Heart left ventricle (tissue), 13 donors: ENCODE measurements around the gene PPA1.
"Not testable (repeated sequence)": the region's sequence is repeated elsewhere in the genome, so short reads cannot be mapped to it uniquely, and the experiment has no call there.

Source experiments
- POLR2A ChIP-seq, 2 donors: fragments of 450-650 bp; IDR thresholded peaks; one replicate each; pipeline ENCODE4 v1.6.1; 2017; ENCODE audit warnings: antibody characterized with exemption in 2 of 2, mild to moderate bottlenecking in 2 of 2, moderate library complexity in 2 of 2
- TF ChIP-seq, protein P1 (sequence below), 12 donors: fragments of 200-600 bp; sonication (generic) in 4 of 12; IDR thresholded peaks; one replicate each; pipeline versions ENCODE4 v1.5.0 to v1.8.0; 2018 to 2022; ENCODE audit warnings: antibody characterized with exemption in 12 of 12, mild to moderate bottlenecking in 5 of 12
- donor health status: ischemic (EF 13 %, LVEDD 7.1; RV severe dilation, severe dysfunction).
- donor health status: DM: no; HTN: yes; CAD: no.
- donor health status: DM: no; HTN: no; CAD: no.
- donor health status: ischemic (EF 25% LVEDD 6.9; RV normal size, moderate dysfunction).
- donor health status: ischemic (EF 25% LVEDD 5.7; RV mildly dilated, moderate dysfunction).
- donor health status: ischemic (EF 35%, LVEDD 5.7; RV mildly dilated, moderate dysfunction).
- donor health status: nonischemic (EF 11% LVEDD 7.7; RV severe dilation, severe dysfunction).
- donor health status: DM: yes; HTN: yes; CAD: no.
- donor health status: PGD.
- donor health status: ischemic (EF 29% LVEDD 5.4; RV normal size, mild dysfunction).
- donor health status: nonischemic (EF 23%, LVEDD 6.1; RV moderate dilation, normal function).

- TF ChIP-seq, protein P1, sequence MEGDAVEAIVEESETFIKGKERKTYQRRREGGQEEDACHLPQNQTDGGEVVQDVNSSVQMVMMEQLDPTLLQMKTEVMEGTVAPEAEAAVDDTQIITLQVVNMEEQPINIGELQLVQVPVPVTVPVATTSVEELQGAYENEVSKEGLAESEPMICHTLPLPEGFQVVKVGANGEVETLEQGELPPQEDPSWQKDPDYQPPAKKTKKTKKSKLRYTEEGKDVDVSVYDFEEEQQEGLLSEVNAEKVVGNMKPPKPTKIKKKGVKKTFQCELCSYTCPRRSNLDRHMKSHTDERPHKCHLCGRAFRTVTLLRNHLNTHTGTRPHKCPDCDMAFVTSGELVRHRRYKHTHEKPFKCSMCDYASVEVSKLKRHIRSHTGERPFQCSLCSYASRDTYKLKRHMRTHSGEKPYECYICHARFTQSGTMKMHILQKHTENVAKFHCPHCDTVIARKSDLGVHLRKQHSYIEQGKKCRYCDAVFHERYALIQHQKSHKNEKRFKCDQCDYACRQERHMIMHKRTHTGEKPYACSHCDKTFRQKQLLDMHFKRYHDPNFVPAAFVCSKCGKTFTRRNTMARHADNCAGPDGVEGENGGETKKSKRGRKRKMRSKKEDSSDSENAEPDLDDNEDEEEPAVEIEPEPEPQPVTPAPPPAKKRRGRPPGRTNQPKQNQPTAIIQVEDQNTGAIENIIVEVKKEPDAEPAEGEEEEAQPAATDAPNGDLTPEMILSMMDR (IDR thresholded peaks at IDR 0.05), result not testable (repeated sequence)
- not testable (repeated sequence) for TF ChIP-seq POLR2A (IDR thresholded peaks at IDR 0.05)
Observed at GRCh38 chr10:70222811-70223447, 10.3 kb downstream of the PPA1 start.
